NCI-H1048 (cell line): ENCODE results near the gene INKA2.

ENCODE experiments used
- DNase-seq: peaks from one replicate; lab custom pipeline; 2025; lab: John Stamatoyannopoulos, UW

Gene INKA2

DNA sequence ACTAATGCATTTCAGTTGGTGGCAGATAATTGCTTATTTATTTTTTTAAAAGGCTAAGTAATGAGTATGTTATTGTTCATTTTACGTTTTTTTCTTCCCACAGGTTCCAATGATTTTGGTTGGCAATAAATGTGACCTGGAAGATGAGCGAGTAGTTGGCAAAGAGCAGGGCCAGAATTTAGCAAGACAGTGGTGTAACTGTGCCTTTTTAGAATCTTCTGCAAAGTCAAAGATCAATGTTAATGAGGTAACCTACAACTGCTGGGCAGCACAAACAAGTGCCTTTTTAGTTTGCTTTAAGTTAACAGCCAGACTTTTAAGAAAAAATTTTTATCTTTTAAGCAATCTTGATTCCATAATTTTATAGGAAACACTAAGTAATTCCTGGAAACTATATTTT lies 35.0 kb downstream of the INKA2 start:
- no peak for DNase-seq

DNA sequence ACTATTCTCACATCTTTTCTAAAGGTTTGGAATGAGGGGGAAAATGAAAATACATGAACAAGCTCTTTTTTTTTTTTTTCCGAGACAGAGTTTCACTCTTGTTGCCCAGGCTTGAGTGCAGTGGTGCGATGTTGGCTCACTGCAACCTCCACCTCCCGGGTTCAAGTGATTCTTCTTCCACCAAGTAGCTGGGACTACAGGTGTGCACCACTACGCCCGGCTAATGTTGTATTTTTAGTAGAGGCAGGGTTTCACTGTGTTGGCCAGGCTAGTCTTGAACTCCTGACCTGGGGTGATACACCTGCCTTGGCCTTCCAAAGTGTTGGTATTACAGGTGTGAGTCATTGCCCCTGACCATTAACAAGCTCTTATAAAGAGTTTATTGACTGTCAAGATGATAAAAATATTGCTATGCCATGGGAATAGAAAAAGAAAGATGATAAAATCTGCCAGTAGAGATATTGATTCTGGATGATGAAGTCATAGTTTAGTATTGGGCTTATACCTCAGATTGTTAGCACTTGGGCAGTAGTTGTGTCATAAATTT lies 36.6 kb downstream of the INKA2 start:
- no peak for DNase-seq

GRCh38 chr1:111699268-111699667 lies 39.9 kb downstream of the INKA2 start:
- no peak for DNase-seq

- DNase-seq: no peak
These were observed 42.9 kb downstream of the INKA2 start for GRCh38 chr1:111696330-111696729.

- no peak for DNase-seq
These were observed 43.4 kb downstream of the INKA2 start for GRCh38 chr1:111695801-111696200.

DNA sequence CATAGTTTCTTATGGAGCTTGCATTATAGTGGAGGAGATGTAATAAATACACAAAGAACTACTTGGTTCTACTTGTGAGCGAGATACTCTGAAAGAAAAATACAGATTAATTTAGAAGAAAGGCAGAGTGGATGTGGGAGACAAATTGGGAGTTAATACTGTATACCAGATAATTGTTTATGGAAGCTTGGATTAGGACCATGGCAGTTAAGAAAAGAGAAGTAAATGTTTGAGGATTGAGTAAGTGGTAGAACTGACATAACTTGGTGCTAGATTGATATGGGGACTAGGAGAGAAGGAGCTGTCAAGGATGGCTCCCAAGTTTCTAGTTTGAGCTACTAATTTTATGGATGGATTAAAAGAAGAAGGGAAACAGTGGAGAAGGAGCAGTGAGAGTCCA lies 47.3 kb downstream of the INKA2 start:
- no peak for DNase-seq

- DNase-seq: peak; percentile 20
These were observed 48.9 kb downstream of the INKA2 start for GRCh38 chr1:111690306-111690617.
